ENCODE measurements around the gene KIF26A. TPM values are rescaled to one million over a fixed set of nuclear protein-coding genes. Genes with fewer than 3 reads are reported as not detected.

KIF26A gene
- total RNA-seq, 1 donor from 2014 or later = 6.3 TPM

DNA sequence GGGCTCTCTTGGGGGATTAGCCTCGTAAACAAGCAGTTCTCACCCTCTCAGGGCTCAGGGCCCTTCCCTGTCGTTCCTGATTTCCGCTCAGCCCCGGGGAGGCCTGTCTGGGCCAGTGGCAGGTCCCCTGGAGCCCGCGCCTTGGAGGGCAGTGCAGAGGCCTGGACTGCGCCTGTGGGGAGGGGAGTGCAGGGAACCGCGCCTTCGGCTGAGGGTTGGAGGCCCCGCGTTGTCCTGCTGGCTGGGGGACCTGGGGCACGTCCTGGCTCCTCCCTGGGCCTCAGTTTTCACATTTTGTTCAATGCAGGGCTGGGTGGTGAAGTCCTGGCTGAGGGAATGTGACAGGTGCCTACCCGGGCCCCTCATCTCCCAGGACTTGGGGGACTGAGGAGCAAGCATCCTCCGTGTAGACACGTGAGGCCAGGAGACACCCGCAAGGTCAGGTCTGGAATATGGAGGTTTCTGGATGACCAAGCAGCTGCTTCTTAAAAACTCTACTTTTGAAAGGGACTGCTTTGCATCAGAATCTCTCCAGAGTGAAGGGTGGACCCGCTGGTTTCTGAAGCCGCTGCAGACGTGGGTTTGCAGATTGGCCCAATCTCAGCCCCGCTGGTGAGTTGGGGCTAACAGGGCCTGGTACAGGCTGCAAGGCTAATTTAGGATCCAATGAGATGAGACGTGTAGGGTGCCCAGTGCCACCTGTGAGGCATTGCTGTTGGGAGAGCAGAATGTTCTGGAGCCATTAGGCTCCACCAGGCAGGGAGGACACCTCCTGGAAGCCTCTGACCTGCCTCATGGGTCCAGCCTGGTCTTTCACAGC lies 80.2 kb downstream of the KIF26A start:
- Histone ChIP-seq H3K27me3 (ENCODE audit: control insufficient read depth in 3 of 3, insufficient read depth in 3 of 3, low read length in 3 of 3) (peaks cover 36 to 53% (median 47%) of the 10 kb centered on the region in 3 donors), H3K27ac (ENCODE audit: low read depth, low read length) (no peak overlapping the region), H3K9ac (ENCODE audit: low read depth in 1 of 3, low read length in 3 of 3) (no peak overlapping the region), H3K4me1 (ENCODE audit: control insufficient read depth in 3 of 3, insufficient read depth in 3 of 3, low read length in 3 of 3) (peaks cover 0 to 2% (median 0%) of the 10 kb centered on the region in 3 donors), H3K36me3 (ENCODE audit: control insufficient read depth in 3 of 3, insufficient read depth in 3 of 3, low read length in 3 of 3) (no peaks in the 10 kb centered on the region), H3K9me3 (ENCODE audit: control insufficient read depth in 3 of 3, low read length in 3 of 3) (no peaks in the 10 kb centered on the region), H3K4me3 (ENCODE audit: low read length in 3 of 3) (no peak overlapping the region)

DNA sequence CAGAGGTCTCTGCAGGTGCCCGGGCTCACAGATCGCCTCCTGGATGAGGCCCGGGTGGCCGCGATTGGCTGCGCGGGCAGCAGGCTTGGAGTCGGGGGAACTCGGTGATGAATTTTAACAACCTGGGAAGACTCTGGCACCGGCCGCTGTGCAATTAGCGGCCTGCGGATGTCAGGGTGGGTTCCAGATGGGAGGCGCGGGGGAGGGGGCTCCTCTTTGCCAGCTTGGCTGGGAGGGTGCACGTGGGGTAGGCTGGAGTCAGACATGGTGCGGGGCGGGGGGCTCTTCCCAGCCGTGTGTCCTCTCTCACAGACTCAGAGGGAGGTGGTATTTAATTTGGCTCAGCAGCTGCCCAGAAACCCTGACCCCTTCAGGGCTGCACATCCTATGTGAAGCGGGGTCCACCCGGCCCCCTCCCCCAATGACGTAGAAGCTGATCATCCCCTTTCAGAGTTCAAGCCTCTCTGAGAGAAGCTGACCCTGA lies 81.4 kb downstream of the KIF26A start:
- Histone ChIP-seq H3K4me1 (ENCODE audit: control insufficient read depth in 3 of 3, insufficient read depth in 3 of 3, low read length in 3 of 3) (peaks cover 0 to 2% (median 0%) of the 10 kb centered on the region in 3 donors), H3K27me3 (ENCODE audit: control insufficient read depth in 3 of 3, insufficient read depth in 3 of 3, low read length in 3 of 3) (peaks cover 44 to 57% (median 55%) of the 10 kb centered on the region in 3 donors), H3K36me3 (ENCODE audit: control insufficient read depth in 3 of 3, insufficient read depth in 3 of 3, low read length in 3 of 3) (no peaks in the 10 kb centered on the region)

DNA sequence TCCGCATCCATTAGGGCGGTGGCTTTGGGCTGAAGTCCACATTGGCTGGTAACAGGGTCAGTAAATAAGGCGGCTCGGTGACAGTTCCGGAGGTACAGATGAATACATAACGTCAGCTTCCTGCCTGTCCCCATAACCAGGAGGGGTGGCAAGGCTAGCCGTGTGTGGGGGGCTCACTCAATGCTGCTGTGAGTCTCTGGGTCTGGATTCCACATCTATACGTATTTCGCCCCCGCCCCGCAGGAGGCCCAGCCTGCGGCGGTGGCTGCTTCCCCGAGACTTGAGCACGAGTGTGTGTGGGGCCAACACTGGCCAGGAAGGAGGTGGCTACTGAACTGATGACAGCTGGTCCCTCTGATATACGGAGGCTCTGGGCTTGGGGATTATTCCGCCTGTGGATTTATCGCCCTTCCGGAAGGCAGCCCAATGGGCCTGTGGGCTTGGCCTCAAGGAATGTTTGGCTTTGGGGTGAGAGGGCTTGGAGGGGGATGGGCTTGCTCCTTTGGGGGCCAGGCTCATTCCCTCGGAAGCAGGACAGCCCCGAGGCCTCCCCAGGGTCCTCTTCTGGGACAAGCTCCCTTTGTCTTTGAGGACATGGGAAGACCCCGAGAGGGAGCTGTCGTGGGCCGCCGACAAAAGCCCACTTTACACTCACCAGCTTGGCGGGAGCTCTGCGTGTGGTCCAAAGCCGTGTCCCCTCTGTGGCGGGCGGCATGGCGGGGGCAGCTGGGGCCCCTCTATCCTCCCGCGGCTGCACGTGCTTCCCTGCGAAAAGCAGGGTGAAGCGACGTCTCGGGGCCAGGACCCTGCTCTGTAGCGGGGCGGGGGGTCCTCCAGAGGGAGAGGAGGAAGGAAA lies 82.1 kb downstream of the KIF26A start:
- Histone ChIP-seq H3K4me3 (ENCODE audit: low read length in 3 of 3) (no peak overlapping the region), H3K9ac (ENCODE audit: low read depth in 1 of 3, low read length in 3 of 3) (no peak overlapping the region), H3K27me3 (ENCODE audit: control insufficient read depth in 3 of 3, insufficient read depth in 3 of 3, low read length in 3 of 3) (peaks cover 41 to 57% (median 53%) of the 10 kb centered on the region in 3 donors), H3K36me3 (ENCODE audit: control insufficient read depth in 3 of 3, insufficient read depth in 3 of 3, low read length in 3 of 3) (no peaks in the 10 kb centered on the region), H3K27ac (ENCODE audit: low read depth, low read length) (no peak overlapping the region), H3K4me1 (ENCODE audit: control insufficient read depth in 3 of 3, insufficient read depth in 3 of 3, low read length in 3 of 3) (peaks cover 0 to 2% (median 0%) of the 10 kb centered on the region in 3 donors), H3K9me3 (ENCODE audit: control insufficient read depth in 3 of 3, low read length in 3 of 3) (no peaks in the 10 kb centered on the region)

More for the DNA sequence above, 81.4 kb downstream of the KIF26A start:
- H3K9me3 ChIP-seq (ENCODE audit: control insufficient read depth in 3 of 3, low read length in 3 of 3) = no peaks in the 10 kb centered on the region
- no peak overlapping the region for H3K27ac ChIP-seq (ENCODE audit: low read depth, low read length)
- H3K4me3 ChIP-seq (ENCODE audit: low read length in 3 of 3) = no peak overlapping the region
- H3K9ac ChIP-seq (ENCODE audit: low read depth in 1 of 3, low read length in 3 of 3) = no peak overlapping the region

DNA sequence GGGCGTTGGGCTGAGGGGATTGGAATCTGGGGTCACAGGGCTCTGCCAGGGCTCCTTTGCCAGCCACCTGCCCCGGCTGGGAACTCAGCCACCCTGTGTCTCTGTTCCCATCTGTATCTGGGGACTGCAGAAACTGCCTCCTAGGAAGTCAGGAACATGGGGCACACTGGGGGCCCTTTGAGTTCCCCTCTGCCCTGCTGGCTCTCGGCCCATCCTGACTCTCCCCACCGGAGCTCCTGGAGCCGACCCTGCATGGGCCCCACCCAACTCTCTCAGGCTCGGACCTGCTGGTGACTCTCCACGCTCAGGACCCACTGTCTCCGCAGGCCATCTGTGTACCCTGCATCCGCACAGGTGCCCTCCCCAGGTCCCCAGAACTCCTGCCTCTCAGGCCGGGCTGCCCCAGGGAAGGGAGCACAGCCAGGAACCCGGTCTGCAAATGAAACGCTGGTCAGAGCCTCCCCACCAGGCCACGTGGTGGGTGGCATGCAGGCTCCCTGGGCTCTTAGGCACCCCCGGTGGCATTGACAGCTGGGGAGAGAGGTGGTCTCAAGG lies 82.8 kb downstream of the KIF26A start:
- Histone ChIP-seq H3K9ac (ENCODE audit: low read depth in 1 of 3, low read length in 3 of 3) (no peak overlapping the region), H3K4me1 (ENCODE audit: control insufficient read depth in 3 of 3, insufficient read depth in 3 of 3, low read length in 3 of 3) (peaks cover 0 to 2% (median 0%) of the 10 kb centered on the region in 3 donors), H3K9me3 (ENCODE audit: control insufficient read depth in 3 of 3, low read length in 3 of 3) (no peaks in the 10 kb centered on the region), H3K27me3 (ENCODE audit: control insufficient read depth in 3 of 3, insufficient read depth in 3 of 3, low read length in 3 of 3) (peaks cover 41 to 57% (median 53%) of the 10 kb centered on the region in 3 donors), H3K36me3 (ENCODE audit: control insufficient read depth in 3 of 3, insufficient read depth in 3 of 3, low read length in 3 of 3) (no peaks in the 10 kb centered on the region), H3K27ac (ENCODE audit: low read depth, low read length) (no peak overlapping the region), H3K4me3 (ENCODE audit: low read length in 3 of 3) (no peak overlapping the region)

DNA sequence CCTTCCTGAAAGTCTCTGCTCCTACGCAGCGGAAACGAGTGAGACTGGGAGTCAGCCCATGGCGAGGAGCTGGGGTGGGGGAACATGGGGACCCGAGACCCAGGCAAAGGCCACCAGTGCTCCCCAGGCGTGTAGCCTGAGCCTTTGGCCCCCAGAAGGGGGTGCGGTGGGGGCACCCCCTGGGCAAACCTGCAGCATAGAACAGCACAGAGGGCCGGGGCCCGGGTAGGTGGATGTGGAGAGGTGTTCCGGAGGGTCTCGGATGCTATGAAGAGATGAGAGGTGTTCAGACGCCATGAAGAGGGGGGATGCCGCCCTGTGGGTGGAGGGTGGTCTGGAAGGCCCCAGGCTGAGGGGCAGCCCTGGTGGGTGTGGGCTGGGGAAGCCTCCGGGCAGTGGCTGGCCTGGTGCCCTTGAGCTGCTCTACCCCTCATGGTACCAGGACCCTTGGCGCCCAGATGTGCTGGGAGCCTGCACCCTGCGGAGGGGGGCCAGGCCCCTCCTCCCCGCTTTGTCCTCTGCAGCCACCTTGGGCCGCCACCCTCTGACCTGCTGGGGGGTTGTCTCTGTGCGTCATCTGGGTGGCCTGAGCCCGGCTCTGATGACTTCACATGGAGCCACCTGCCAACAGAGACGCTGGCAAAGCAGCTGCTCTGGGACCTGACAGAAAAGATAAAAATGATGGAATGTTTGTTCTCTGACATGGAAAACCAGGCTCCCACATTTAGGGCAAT lies 83.4 kb downstream of the KIF26A start:
- Histone ChIP-seq H3K4me3 (ENCODE audit: low read length in 3 of 3) (no peak overlapping the region), H3K36me3 (ENCODE audit: control insufficient read depth in 3 of 3, insufficient read depth in 3 of 3, low read length in 3 of 3) (no peaks in the 10 kb centered on the region), H3K27me3 (ENCODE audit: control insufficient read depth in 3 of 3, insufficient read depth in 3 of 3, low read length in 3 of 3) (peaks cover 41 to 57% (median 55%) of the 10 kb centered on the region in 3 donors), H3K4me1 (ENCODE audit: control insufficient read depth in 3 of 3, insufficient read depth in 3 of 3, low read length in 3 of 3) (peaks cover 0 to 2% (median 0%) of the 10 kb centered on the region in 3 donors), H3K9ac (ENCODE audit: low read depth in 1 of 3, low read length in 3 of 3) (no peak overlapping the region), H3K9me3 (ENCODE audit: control insufficient read depth in 3 of 3, low read length in 3 of 3) (no peaks in the 10 kb centered on the region), H3K27ac (ENCODE audit: low read depth, low read length) (no peak overlapping the region)

DNA sequence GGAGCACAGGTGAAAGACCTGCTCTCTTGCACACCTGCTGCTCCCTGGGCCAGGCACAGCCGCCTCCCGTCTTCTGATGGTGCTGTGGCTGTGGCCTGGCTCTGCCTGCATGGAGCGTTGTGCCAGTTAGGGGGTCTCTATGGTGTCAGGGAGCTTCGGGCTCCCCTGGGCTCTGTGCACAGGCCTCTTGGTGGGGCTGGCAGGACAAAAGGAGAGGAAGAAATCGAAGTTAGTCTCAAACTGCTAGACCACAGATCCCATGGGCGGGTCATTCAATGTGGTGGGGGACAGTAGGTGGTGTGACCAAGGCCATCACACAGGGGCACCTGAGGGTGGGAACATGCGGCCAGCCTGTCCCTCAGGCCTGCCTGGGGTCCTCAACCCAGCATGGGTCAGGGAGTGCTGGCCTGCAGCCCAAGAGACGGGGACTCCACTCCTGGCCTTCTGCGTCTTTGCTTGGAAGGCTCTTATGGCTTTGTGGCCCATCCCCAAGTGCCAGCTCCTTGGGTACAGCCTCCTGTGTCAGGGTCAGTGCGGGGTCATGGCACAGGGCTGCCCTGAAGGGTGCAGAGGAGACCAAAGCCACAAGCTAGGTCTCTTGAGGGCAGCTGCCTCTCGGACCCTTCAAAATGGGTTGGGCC lies 84.1 kb downstream of the KIF26A start:
- Histone ChIP-seq H3K9ac (ENCODE audit: low read depth in 1 of 3, low read length in 3 of 3) (no peak overlapping the region), H3K27ac (ENCODE audit: low read depth, low read length) (no peak overlapping the region), H3K4me3 (ENCODE audit: low read length in 3 of 3) (no peak overlapping the region), H3K27me3 (ENCODE audit: control insufficient read depth in 3 of 3, insufficient read depth in 3 of 3, low read length in 3 of 3) (peaks cover 41 to 57% (median 56%) of the 10 kb centered on the region in 3 donors), H3K36me3 (ENCODE audit: control insufficient read depth in 3 of 3, insufficient read depth in 3 of 3, low read length in 3 of 3) (no peaks in the 10 kb centered on the region), H3K9me3 (ENCODE audit: control insufficient read depth in 3 of 3, low read length in 3 of 3) (no peaks in the 10 kb centered on the region), H3K4me1 (ENCODE audit: control insufficient read depth in 3 of 3, insufficient read depth in 3 of 3, low read length in 3 of 3) (peaks cover 0 to 2% (median 0%) of the 10 kb centered on the region in 3 donors)

DNA sequence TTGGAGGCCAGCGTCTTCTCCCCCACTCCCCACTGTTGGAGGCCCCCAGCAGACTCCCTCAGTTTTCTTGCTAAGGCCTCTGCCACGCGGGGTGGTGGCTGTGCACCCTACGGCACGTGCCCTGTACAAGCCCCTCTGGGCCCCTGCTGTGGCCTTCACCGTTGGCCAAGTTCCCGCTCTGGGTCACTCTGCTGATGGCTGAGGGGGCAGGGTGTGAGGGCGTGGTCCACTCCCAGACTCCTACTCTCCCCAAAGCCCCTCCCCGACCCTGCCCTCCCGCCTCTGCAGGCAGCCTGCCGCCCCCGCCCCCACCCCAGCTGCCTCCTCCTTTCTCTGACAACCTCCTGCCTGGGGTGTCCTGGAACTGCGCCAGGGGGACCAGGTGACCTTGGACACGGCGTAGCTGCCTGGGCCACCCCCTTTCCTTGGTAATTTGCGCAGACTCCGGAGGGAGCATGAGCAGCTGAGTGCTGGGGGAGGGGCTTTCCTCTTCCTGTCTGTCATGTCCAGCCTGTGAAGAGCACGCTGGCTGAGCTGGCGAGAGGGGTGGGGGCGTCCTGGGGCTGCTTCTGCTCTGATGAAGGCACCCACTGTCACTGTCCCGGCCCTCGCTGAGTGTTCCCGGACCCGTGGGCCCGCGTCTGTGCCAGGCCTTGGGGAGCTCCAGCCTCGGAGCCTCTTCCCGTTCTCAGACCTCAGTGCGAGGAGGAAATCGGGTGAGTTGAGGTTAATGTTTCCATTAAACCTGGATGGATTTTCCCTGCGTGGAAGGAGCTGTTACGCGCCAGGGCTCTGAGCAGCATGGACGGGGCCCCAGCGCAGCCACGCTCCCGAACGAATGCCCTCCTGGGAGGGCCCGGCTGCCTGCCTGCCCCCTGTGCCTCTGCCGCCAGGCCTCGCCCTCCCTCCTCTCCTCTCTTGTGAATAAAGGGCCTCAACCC lies 85.0 kb downstream of the KIF26A start:
- peak overlapping the region in 1 of 3 donors; percentile 16 for H3K9ac ChIP-seq (ENCODE audit: low read depth in 1 of 3, low read length in 3 of 3)
- H3K4me3 ChIP-seq (ENCODE audit: low read length in 3 of 3) = no peak overlapping the region
- H3K4me1 ChIP-seq (ENCODE audit: control insufficient read depth in 3 of 3, insufficient read depth in 3 of 3, low read length in 3 of 3) = peaks cover 0 to 2% (median 0%) of the 10 kb centered on the region in 3 donors
- H3K9me3 ChIP-seq (ENCODE audit: control insufficient read depth in 3 of 3, low read length in 3 of 3) = no peaks in the 10 kb centered on the region
- no peak overlapping the region for H3K27ac ChIP-seq (ENCODE audit: low read depth, low read length)
- no peaks in the 10 kb centered on the region for H3K36me3 ChIP-seq (ENCODE audit: control insufficient read depth in 3 of 3, insufficient read depth in 3 of 3, low read length in 3 of 3)
- peaks cover 41 to 53% (median 51%) of the 10 kb centered on the region in 3 donors for H3K27me3 ChIP-seq (ENCODE audit: control insufficient read depth in 3 of 3, insufficient read depth in 3 of 3, low read length in 3 of 3)

DNA sequence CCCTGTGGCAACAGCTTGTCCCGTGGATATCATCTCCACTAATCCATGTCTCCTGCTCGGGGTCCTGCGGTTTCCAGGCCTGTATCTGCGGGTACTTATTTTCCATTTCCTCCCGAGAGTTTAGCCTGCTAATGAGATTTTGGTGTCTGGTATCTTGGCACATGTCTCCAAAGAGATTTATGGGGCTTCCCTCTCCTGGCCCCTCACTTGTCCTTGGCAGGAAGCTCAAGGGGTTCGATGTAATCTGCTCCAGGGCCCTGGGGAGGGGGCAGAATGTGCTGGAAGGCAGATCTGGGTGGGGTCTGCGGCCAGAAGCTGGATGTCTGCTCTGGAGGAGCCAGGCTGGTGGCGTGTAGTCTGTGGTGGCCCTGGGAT lies 85.7 kb downstream of the KIF26A start:
- no peak overlapping the region for H3K27ac ChIP-seq (ENCODE audit: low read depth, low read length)
- H3K4me3 ChIP-seq (ENCODE audit: low read length in 3 of 3) = no peak overlapping the region
- H3K27me3 ChIP-seq (ENCODE audit: control insufficient read depth in 3 of 3, insufficient read depth in 3 of 3, low read length in 3 of 3) = peaks cover 38 to 50% (median 46%) of the 10 kb centered on the region in 3 donors

More for the DNA sequence above, 85.7 kb downstream of the KIF26A start:
- H3K9ac ChIP-seq (ENCODE audit: low read depth in 1 of 3, low read length in 3 of 3) = no peak overlapping the region
- peaks cover 0 to 2% (median 0%) of the 10 kb centered on the region in 3 donors for H3K4me1 ChIP-seq (ENCODE audit: control insufficient read depth in 3 of 3, insufficient read depth in 3 of 3, low read length in 3 of 3)
- H3K9me3 ChIP-seq (ENCODE audit: control insufficient read depth in 3 of 3, low read length in 3 of 3) = no peaks in the 10 kb centered on the region
- H3K36me3 ChIP-seq (ENCODE audit: control insufficient read depth in 3 of 3, insufficient read depth in 3 of 3, low read length in 3 of 3) = no peaks in the 10 kb centered on the region
